Measurements from ENCODE around the gene AP4B1.

The AP4B1 gene

DNA sequence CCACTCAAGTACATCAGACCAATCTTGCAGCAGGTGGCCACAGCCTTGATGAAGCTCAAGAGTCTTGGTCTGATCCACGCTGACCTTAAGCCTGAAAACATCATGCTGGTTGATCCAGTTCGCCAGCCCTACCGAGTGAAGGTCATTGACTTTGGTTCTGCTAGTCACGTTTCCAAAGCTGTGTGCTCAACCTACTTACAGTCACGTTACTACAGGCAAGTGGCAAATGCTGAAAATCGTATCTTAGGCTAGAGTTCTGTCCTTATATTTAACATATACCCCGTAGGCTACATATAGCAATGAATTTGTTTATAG, 36.6 kb upstream of the AP4B1 start:
- no peaks in the 10 kb centered on the region for H3K9me3 ChIP-seq (ENCODE audit: low read length)

GRCh38 chr1:113940365-113941244, 36.0 kb upstream of the AP4B1 start:
- H3K9ac ChIP-seq (ENCODE audit: low read length), result no peak overlapping the region
- peaks cover 10% of the 10 kb centered on the region for H3K4me1 ChIP-seq (ENCODE audit: insufficient read depth, low read length)
- H3K4me3 ChIP-seq (ENCODE audit: low read depth in 1 of 2, low read length in 2 of 2), result no peak overlapping the region
- H3K9me3 ChIP-seq (ENCODE audit: low read length), result no peaks in the 10 kb centered on the region
- no peaks in the 10 kb centered on the region for H3K27me3 ChIP-seq (ENCODE audit: control insufficient read depth in 1 of 2, insufficient read depth in 2 of 2, low read length in 2 of 2)
- H3K27ac ChIP-seq (ENCODE audit: low read depth, low read length), result no peak overlapping the region
- H3K36me3 ChIP-seq (ENCODE audit: insufficient read depth, low read length), result peaks cover 8% of the 10 kb centered on the region

More for the DNA sequence above, 36.6 kb upstream of the AP4B1 start:
- H3K4me1 ChIP-seq (ENCODE audit: insufficient read depth, low read length), result peaks cover 14% of the 10 kb centered on the region
- H3K4me3 ChIP-seq (ENCODE audit: low read depth in 1 of 2, low read length in 2 of 2), result no peak overlapping the region
- peaks cover 8% of the 10 kb centered on the region for H3K36me3 ChIP-seq (ENCODE audit: insufficient read depth, low read length)
- H3K9ac ChIP-seq (ENCODE audit: low read length), result no peak overlapping the region
- no peaks in the 10 kb centered on the region for H3K27me3 ChIP-seq (ENCODE audit: control insufficient read depth in 1 of 2, insufficient read depth in 2 of 2, low read length in 2 of 2)
- no peak overlapping the region for H3K27ac ChIP-seq (ENCODE audit: low read depth, low read length)

DNA sequence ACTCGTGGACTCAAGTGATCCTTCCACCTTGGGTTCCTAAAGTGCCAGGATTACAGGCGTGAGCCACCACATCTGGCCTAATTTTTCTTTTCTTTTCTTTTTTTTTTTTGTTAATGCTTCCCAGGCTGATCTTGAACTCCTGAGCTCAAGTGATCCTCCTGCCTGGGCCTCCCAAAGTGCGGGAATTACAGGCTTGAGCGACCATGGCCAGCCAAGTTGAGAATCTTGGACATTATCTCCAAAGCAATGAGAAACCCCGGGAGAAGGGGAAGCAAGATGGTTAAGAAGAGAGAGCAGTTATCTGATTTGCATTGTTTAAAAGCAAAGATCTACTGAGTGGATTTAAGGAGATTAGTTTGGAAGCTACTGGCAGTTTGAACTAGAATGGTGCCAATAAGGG, 33.6 kb upstream of the AP4B1 start:
- Histone ChIP-seq H3K4me1 (ENCODE audit: insufficient read depth, low read length) (peaks cover 21% of the 10 kb centered on the region), H3K27me3 (ENCODE audit: control insufficient read depth in 1 of 2, insufficient read depth in 2 of 2, low read length in 2 of 2) (no peaks in the 10 kb centered on the region), H3K27ac (ENCODE audit: low read depth, low read length) (no peak overlapping the region), H3K9ac (ENCODE audit: low read length) (no peak overlapping the region), H3K36me3 (ENCODE audit: insufficient read depth, low read length) (peaks cover 8% of the 10 kb centered on the region), H3K9me3 (ENCODE audit: low read length) (no peaks in the 10 kb centered on the region), H3K4me3 (ENCODE audit: low read depth in 1 of 2, low read length in 2 of 2) (no peak overlapping the region)

- H3K27ac ChIP-seq (ENCODE audit: low read depth, low read length), result no peak overlapping the region
- peaks cover 24% of the 10 kb centered on the region for H3K4me1 ChIP-seq (ENCODE audit: insufficient read depth, low read length)
- no peaks in the 10 kb centered on the region for H3K9me3 ChIP-seq (ENCODE audit: low read length)
- H3K36me3 ChIP-seq (ENCODE audit: insufficient read depth, low read length), result peaks cover 8% of the 10 kb centered on the region
- no peaks in the 10 kb centered on the region for H3K27me3 ChIP-seq (ENCODE audit: control insufficient read depth in 1 of 2, insufficient read depth in 2 of 2, low read length in 2 of 2)
- H3K9ac ChIP-seq (ENCODE audit: low read length), result no peak overlapping the region
- H3K4me3 ChIP-seq (ENCODE audit: low read depth in 1 of 2, low read length in 2 of 2), result no peak overlapping the region
Measured at GRCh38 chr1:113937146-113937545, 32.5 kb upstream of the AP4B1 start.

DNA sequence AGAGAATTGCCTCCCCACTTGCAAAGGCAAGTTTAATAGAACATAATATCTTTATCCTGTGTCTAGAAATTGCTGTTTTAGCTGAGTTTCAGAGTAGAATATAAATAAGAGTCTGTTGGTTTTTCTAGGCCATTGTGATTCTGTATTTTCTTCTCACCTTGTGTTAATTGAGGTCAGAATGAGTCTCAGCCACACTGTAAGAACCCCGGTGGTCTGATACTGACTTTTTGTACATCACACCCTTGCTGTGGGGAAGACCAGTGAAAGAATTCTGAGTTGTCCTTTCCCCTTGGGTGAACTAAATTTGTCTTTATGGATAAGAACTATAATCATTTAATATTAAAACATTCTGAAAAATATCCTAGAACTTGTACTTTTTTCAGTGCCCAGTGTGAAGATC, 31.4 kb upstream of the AP4B1 start:
- H3K4me1 ChIP-seq (ENCODE audit: insufficient read depth, low read length), result peaks cover 36% of the 10 kb centered on the region

GRCh38 chr1:113935176-113935575, 30.6 kb upstream of the AP4B1 start:
- Histone ChIP-seq H3K27me3 (ENCODE audit: control insufficient read depth in 1 of 2, insufficient read depth in 2 of 2, low read length in 2 of 2) (no peaks in the 10 kb centered on the region), H3K4me3 (ENCODE audit: low read depth in 1 of 2, low read length in 2 of 2) (no peak overlapping the region), H3K9ac (ENCODE audit: low read length) (no peak overlapping the region), H3K27ac (ENCODE audit: low read depth, low read length) (no peak overlapping the region), H3K4me1 (ENCODE audit: insufficient read depth, low read length) (peaks cover 44% of the 10 kb centered on the region), H3K36me3 (ENCODE audit: insufficient read depth, low read length) (no peaks in the 10 kb centered on the region), H3K9me3 (ENCODE audit: low read length) (no peaks in the 10 kb centered on the region)

More for the DNA sequence above, 31.4 kb upstream of the AP4B1 start:
- Histone ChIP-seq H3K4me3 (ENCODE audit: low read depth in 1 of 2, low read length in 2 of 2) (no peak overlapping the region), H3K9me3 (ENCODE audit: low read length) (no peaks in the 10 kb centered on the region), H3K27ac (ENCODE audit: low read depth, low read length) (no peak overlapping the region), H3K9ac (ENCODE audit: low read length) (no peak overlapping the region), H3K27me3 (ENCODE audit: control insufficient read depth in 1 of 2, insufficient read depth in 2 of 2, low read length in 2 of 2) (no peaks in the 10 kb centered on the region), H3K36me3 (ENCODE audit: insufficient read depth, low read length) (peaks cover 8% of the 10 kb centered on the region)

DNA sequence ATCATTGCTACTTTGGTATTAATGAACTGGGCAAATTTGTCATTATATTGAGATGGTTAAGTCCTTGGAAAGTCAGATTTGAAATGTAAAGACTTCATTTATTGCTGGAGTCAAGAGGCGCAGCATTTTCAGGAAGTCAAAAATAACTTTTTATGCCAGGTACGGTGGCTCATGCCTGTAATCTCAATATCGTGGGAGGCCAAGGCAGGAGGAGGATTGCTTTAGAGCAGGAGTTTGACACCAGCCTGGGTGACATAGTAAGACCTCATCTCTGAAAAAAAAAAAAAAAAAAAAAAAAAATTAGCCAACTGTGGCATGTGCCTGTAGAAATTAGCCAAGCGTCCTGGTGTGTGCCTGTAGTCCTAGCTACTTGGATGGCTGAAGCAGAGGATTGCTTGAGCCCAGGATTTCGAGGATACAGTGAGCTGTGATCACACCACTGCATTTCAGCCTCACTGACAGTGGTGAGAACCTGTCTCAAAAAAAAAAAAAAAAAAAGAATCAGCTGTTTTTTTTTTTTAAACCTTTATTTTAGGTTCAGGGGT, 30.0 kb upstream of the AP4B1 start:
- no peak overlapping the region for H3K27ac ChIP-seq (ENCODE audit: low read depth, low read length)
- peaks cover 44% of the 10 kb centered on the region for H3K4me1 ChIP-seq (ENCODE audit: insufficient read depth, low read length)
- no peak overlapping the region for H3K9ac ChIP-seq (ENCODE audit: low read length)
- no peaks in the 10 kb centered on the region for H3K36me3 ChIP-seq (ENCODE audit: insufficient read depth, low read length)
- no peaks in the 10 kb centered on the region for H3K9me3 ChIP-seq (ENCODE audit: low read length)
- no peak overlapping the region for H3K4me3 ChIP-seq (ENCODE audit: low read depth in 1 of 2, low read length in 2 of 2)
- H3K27me3 ChIP-seq (ENCODE audit: control insufficient read depth in 1 of 2, insufficient read depth in 2 of 2, low read length in 2 of 2), result no peaks in the 10 kb centered on the region

- Histone ChIP-seq H3K4me3 (ENCODE audit: low read depth in 1 of 2, low read length in 2 of 2) (no peak overlapping the region), H3K27ac (ENCODE audit: low read depth, low read length) (no peak overlapping the region), H3K4me1 (ENCODE audit: insufficient read depth, low read length) (peaks cover 44% of the 10 kb centered on the region)
Measured at GRCh38 chr1:113934006-113934405, 29.4 kb upstream of the AP4B1 start.

DNA sequence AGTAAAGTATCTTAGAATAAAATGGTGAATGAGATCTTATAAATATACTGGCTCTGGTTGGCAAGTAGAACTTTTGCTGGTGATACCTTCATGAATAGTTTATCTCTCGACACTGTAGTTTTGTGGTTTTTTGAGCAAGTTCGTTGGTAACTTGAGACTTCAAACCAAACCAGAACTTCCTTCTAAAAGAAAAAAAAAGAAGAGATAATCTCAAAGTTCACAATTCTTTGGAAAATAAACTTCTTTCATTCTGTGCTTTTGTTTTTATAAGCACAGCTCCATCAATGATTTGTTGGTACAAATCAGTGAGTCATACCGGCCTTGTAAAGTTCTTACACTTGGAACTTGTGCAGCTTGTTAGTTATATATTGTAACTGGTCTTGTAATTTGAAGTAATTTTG, 26.9 kb upstream of the AP4B1 start:
- H3K9me3 ChIP-seq (ENCODE audit: low read length), result no peaks in the 10 kb centered on the region
- H3K4me3 ChIP-seq (ENCODE audit: low read depth in 1 of 2, low read length in 2 of 2), result peak overlapping the region in 1 of 2 donors; percentile 99
- no peaks in the 10 kb centered on the region for H3K27me3 ChIP-seq (ENCODE audit: control insufficient read depth in 1 of 2, insufficient read depth in 2 of 2, low read length in 2 of 2)
- H3K9ac ChIP-seq (ENCODE audit: low read length), result peak overlapping the region; percentile 99
- no peaks in the 10 kb centered on the region for H3K36me3 ChIP-seq (ENCODE audit: insufficient read depth, low read length)
- peak overlapping the region; percentile 21 for H3K27ac ChIP-seq (ENCODE audit: low read depth, low read length)
- H3K4me1 ChIP-seq (ENCODE audit: insufficient read depth, low read length), result peaks cover 46% of the 10 kb centered on the region

More at GRCh38 chr1:113934006-113934405, 29.4 kb upstream of the AP4B1 start:
- H3K27me3 ChIP-seq (ENCODE audit: control insufficient read depth in 1 of 2, insufficient read depth in 2 of 2, low read length in 2 of 2), result no peaks in the 10 kb centered on the region
- H3K36me3 ChIP-seq (ENCODE audit: insufficient read depth, low read length), result no peaks in the 10 kb centered on the region
- no peak overlapping the region for H3K9ac ChIP-seq (ENCODE audit: low read length)
- H3K9me3 ChIP-seq (ENCODE audit: low read length), result no peaks in the 10 kb centered on the region

DNA sequence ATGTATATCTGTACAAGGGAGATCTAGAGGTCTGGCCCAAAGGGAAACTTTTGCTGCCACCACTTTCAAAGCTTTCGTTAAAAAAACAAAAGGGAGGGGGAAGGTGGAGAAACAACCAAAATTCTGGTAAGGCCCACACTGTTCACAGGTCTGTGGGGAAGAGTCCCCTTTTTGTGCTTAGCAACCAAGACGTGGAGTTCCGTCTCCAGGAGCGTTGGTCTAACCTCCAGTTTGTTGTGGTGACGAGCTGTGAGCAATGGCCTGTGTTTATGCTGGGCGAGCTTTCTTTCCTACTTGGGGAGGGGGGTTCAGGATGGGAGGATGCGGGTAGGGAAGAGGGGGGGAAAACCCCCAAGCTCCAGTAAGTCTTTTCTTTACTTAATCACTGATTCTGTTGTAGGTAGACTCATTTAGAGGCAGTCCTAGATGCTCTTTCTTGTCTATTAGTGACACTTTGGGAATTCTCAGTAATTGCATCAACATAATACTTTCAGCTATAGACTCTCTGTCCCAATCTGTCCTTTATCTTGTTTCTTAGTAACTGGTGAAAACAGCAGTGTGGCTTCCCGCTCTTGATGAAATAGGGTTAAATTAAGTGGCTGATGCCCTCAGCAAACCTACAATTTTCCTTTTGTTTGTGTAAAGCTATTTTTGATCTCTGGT, 26.0 kb upstream of the AP4B1 start:
- Histone ChIP-seq H3K4me3 (ENCODE audit: low read depth in 1 of 2, low read length in 2 of 2) (peak overlapping the region; percentile 88 to 99), H3K27ac (ENCODE audit: low read depth, low read length) (peak overlapping the region; percentile 98), H3K27me3 (ENCODE audit: control insufficient read depth in 1 of 2, insufficient read depth in 2 of 2, low read length in 2 of 2) (no peaks in the 10 kb centered on the region), H3K36me3 (ENCODE audit: insufficient read depth, low read length) (no peaks in the 10 kb centered on the region), H3K4me1 (ENCODE audit: insufficient read depth, low read length) (peaks cover 46% of the 10 kb centered on the region), H3K9me3 (ENCODE audit: low read length) (no peaks in the 10 kb centered on the region), H3K9ac (ENCODE audit: low read length) (peak overlapping the region; percentile 99)

DNA sequence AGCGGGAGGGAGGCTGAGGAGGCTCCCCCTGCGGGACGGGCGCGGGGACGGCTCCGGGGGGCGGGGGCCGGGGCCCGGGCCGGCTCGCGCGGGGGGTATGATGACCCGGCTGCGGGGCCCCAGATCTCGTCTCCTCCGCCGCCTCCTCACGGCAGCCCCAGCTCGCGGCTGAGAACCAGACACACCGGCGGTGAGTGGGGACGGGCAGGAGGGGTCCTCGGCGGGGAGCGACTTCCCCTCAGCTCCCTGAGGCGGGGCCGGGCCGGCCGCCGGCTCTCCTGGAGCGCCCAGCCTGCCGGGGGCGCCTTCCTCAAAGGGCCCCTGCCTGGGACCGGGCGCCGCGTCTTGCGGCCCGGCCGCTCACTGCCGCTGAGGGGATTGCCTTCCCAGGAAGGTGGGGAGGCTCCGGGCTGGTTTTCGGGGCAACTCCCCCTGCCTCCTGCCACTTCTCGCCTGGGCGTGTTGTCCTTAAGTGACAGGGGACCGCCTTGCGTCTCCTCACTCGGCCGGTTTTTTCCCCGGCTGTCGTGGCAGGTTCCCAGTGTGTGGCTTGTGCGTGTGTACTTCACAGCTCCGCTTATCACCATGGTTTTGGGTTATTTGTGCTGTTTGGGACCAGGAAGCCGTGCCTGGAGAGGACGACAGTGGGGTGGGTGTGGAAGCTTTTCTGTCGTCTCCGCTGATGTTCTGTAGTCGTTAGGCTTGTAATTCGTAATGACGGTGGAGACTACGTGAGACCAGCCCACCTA, 25.3 kb upstream of the AP4B1 start:
- peak overlapping the region; percentile 88 to 99 for H3K4me3 ChIP-seq (ENCODE audit: low read depth in 1 of 2, low read length in 2 of 2)
- H3K4me1 ChIP-seq (ENCODE audit: insufficient read depth, low read length), result peaks cover 46% of the 10 kb centered on the region
- H3K36me3 ChIP-seq (ENCODE audit: insufficient read depth, low read length), result no peaks in the 10 kb centered on the region

More for the DNA sequence above, 25.3 kb upstream of the AP4B1 start:
- Histone ChIP-seq H3K9ac (ENCODE audit: low read length) (peak overlapping the region; percentile 99), H3K27ac (ENCODE audit: low read depth, low read length) (peak overlapping the region; percentile 98), H3K27me3 (ENCODE audit: control insufficient read depth in 1 of 2, insufficient read depth in 2 of 2, low read length in 2 of 2) (no peaks in the 10 kb centered on the region), H3K9me3 (ENCODE audit: low read length) (no peaks in the 10 kb centered on the region)

Data from muscle layer of colon (tissue), 2 donors.